H1 (cell line): Measurements from ENCODE around the gene NET1. TPM values are rescaled to one million over a fixed set of nuclear protein-coding genes. Genes with fewer than 3 reads are reported as not detected.

Experiments used
- ASH2L ChIP-seq: fragments of 200-600, 300-600 bp; sonication (generic); IDR thresholded peaks from one replicate; pipeline ENCODE4 v1.7.1; 2017; ENCODE audit warnings: low read length
- ATF3 ChIP-seq: IDR thresholded peaks from 2 replicates; pipeline ENCODE4 v1.6.1; 2011; ENCODE audit warnings: low read depth, mild to moderate bottlenecking, low read length; ENCODE audit not compliant: insufficient read depth
- POLR2AphosphoS5 ChIP-seq: IDR thresholded peaks from 2 replicates; pipeline ENCODE4 v1.6.1; 2011; ENCODE audit warnings: low read depth, low read length
- RAD21 ChIP-seq, 2 experiments: IDR thresholded peaks in 1 of 2; conservative IDR thresholded peaks in 1 of 2; 2 replicates each; pipeline ENCODE4 v1.6.1; 2011; ENCODE audit warnings: low read depth in 2 of 2, low read length in 2 of 2, improper control_type of control experiment in 1 of 2, inconsistent platforms in 1 of 2, mild to moderate bottlenecking in 1 of 2, moderate library complexity in 1 of 2
- RFX5 ChIP-seq: IDR thresholded peaks from 2 replicates; pipeline ENCODE4 v1.6.1; 2011; ENCODE audit warnings: low read depth, low read length, improper control_type of control experiment, borderline replicate concordance
- SIN3A ChIP-seq, 2 experiments: IDR thresholded peaks in 1 of 2; conservative IDR thresholded peaks in 1 of 2; 2 replicates each; pipeline ENCODE4 v1.6.1; 2011 to 2012; ENCODE audit warnings: low read length in 2 of 2, improper control_type of control experiment in 1 of 2, low read depth in 1 of 2, mild to moderate bottlenecking in 1 of 2
- polyA plus RNA-seq, 7 experiments: library from polyadenylated mRNA; depleted of rRNA in 3 of 7; stranded (reverse) in 5 of 7; unstranded in 2 of 7; fragments of >200 nt in 5 of 7; fragments of 200-250 nt in 2 of 7; gene quantifications; 1 replicate in 5 of 7; 2 replicates in 1 of 7; 4 replicates in 1 of 7; pipeline versions ENCODE4 v1.2.1 to v1.2.3, GENCODE V29; 2011 to 2013; ENCODE audit warnings: missing spikeins in 2 of 7, mixed read lengths in 2 of 7
- total RNA-seq: library from RNA; stranded (reverse); fragmentation: NEBNext Ultra II Directional; extraction: Animal tissue kit (Norgen Biotek cat#: 25700); gene quantifications from 2 replicates; pipeline ENCODE4 v1.2.1, GENCODE V29; 2021
- TF ChIP-seq, protein P1 (sequence below): IDR thresholded peaks from 2 replicates; pipeline ENCODE4 v1.6.1; 2012; ENCODE audit warnings: inconsistent platforms

Gene NET1
- total and polyA plus RNA-seq, 2 of the 8 experiments (the other 6 are each of a cell fraction or from before 2014, with no cell fraction given): 21.5 to 117 TPM

- TF ChIP-seq ATF3: no peak
- no peak for TF ChIP-seq SIN3A (conservative IDR thresholded peaks at IDR 0.05 in 1 of 2, IDR thresholded peaks at IDR 0.05 in 1 of 2; ENCODE audit: low read depth in 1 of 2, low read length in 2 of 2)
- no peak for TF ChIP-seq RAD21 (IDR thresholded peaks at IDR 0.05 in 1 of 2, conservative IDR thresholded peaks at IDR 0.05 in 1 of 2; ENCODE audit: low read depth in 2 of 2, low read length in 2 of 2)
- no peak for TF ChIP-seq RFX5
- TF ChIP-seq, protein P1, sequence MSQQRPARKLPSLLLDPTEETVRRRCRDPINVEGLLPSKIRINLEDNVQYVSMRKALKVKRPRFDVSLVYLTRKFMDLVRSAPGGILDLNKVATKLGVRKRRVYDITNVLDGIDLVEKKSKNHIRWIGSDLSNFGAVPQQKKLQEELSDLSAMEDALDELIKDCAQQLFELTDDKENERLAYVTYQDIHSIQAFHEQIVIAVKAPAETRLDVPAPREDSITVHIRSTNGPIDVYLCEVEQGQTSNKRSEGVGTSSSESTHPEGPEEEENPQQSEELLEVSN: no peak
- TF ChIP-seq ASH2L: no peak
- no peak for TF ChIP-seq POLR2AphosphoS5
Observed at GRCh38 chr10:5468262-5469106, 56.1 kb downstream of the NET1 start (continued).
